Uterus (tissue), 2 donors: ENCODE measurements around the gene PICK1.

Experiments
- POLR2A ChIP-seq, 2 donors: fragments of 450-650 bp; IDR thresholded peaks; one replicate each; pipeline ENCODE4 v1.6.1; 2016; ENCODE audit warnings: antibody characterized with exemption in 2 of 2, mild to moderate bottlenecking in 1 of 2, moderate library complexity in 1 of 2
- TF ChIP-seq, protein P1 (sequence below), 4 experiments: fragments of 200-600 bp in 2 of 4; fragments of 450-650 bp in 2 of 4; sonication (generic) in 2 of 4; IDR thresholded peaks; one replicate each; pipeline ENCODE4 v1.5.1; 2016 to 2019; ENCODE audit warnings: antibody characterized with exemption in 4 of 4, mild to moderate bottlenecking in 2 of 4, moderate library complexity in 1 of 4

DNA sequence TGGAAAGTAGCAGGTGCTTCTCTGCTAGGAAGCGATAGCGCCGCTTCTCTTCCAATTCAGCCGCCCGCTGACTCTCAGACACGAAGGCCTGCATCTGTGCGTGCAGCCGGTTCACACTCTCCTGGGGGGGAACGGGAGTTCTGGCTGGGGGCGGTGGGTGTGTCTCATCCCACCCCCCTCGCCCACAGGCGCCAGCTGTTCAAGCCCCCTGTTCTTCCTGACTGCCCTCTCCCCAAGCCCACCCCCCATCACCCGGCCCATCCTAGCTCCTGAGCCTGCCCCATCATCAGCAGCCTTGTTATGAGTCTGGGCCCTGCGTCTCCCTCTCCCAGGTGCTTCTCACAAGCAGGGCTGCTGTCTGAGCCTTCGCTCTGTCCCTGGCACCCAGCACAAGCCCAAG is 39.9 kb downstream of the PICK1 start:
- TF ChIP-seq, protein P1, sequence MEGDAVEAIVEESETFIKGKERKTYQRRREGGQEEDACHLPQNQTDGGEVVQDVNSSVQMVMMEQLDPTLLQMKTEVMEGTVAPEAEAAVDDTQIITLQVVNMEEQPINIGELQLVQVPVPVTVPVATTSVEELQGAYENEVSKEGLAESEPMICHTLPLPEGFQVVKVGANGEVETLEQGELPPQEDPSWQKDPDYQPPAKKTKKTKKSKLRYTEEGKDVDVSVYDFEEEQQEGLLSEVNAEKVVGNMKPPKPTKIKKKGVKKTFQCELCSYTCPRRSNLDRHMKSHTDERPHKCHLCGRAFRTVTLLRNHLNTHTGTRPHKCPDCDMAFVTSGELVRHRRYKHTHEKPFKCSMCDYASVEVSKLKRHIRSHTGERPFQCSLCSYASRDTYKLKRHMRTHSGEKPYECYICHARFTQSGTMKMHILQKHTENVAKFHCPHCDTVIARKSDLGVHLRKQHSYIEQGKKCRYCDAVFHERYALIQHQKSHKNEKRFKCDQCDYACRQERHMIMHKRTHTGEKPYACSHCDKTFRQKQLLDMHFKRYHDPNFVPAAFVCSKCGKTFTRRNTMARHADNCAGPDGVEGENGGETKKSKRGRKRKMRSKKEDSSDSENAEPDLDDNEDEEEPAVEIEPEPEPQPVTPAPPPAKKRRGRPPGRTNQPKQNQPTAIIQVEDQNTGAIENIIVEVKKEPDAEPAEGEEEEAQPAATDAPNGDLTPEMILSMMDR (IDR thresholded peaks at IDR 0.05), result no peak
- TF ChIP-seq POLR2A (IDR thresholded peaks at IDR 0.05), result no peak
